SK-N-SH (cell line): ENCODE results near the gene CPNE4. TPM values are rescaled to one million over a fixed set of nuclear protein-coding genes. Genes with fewer than 3 reads are reported as not detected.

ENCODE experiments used
- CTCF ChIA-PET: fragments of 300-600, 350-600 bp; formaldehyde crosslinking; extraction: SDS; loops from one replicate; lab custom pipeline; 2021; lab: Yijun Ruan, JAX
- POLR2A ChIA-PET: fragments of 350-600 bp; sonication (Branson Sonifier 250); formaldehyde crosslinking; extraction: SDS; loops from one replicate; lab custom pipeline; 2020; ENCODE audit warnings: antibody characterized with exemption, inconsistent platforms; lab: Yijun Ruan, JAX
- DNase-seq: peaks from one replicate; pipeline ENCODE4 v3.0.0; 2012
- H2AFZ ChIP-seq: fragments of 200-600 bp; sonication (generic); 2 replicates; pipeline ENCODE4 v1.8.1; 2016; ENCODE audit warnings: antibody characterized with exemption, mild to moderate bottlenecking, low read depth
- H3F3A ChIP-seq: fragments of 200-600 bp; sonication (generic); replicated peaks from 2 replicates; pipeline ENCODE3; 2016; ENCODE audit warnings: antibody characterized with exemption, mild to moderate bottlenecking; ENCODE audit not compliant: insufficient read depth
- H3K27ac ChIP-seq, 2 experiments: fragments of 200-500 bp in 1 of 2; fragments of 200-600 bp in 1 of 2; sonication (Bioruptor generic) in 1 of 2; sonication (generic), shearing (Covaris generic) in 1 of 2; 2 replicates each; pipeline versions ENCODE4 v1.5.1 to v1.6.1; 2014 to 2016; ENCODE audit warnings: low read depth in 2 of 2, inconsistent platforms in 1 of 2, low read length in 1 of 2, mild to moderate bottlenecking in 1 of 2, mixed read lengths in 1 of 2
- H3K27me3 ChIP-seq: fragments of 200-600 bp; sonication (generic), shearing (Covaris generic); 2 replicates; pipeline ENCODE4 v1.6.1; 2016; ENCODE audit warnings: mixed run types; ENCODE audit not compliant: insufficient read depth
- H3K36me3 ChIP-seq, 2 experiments: fragments of 200-500 bp in 1 of 2; fragments of 200-600 bp in 1 of 2; sonication (Bioruptor generic) in 1 of 2; sonication (generic) in 1 of 2; replicated peaks in 1 of 2; 2 replicates each; pipeline versions ENCODE3 to v1.5.1; 2014 to 2016; ENCODE audit warnings: low read length in 1 of 2, mild to moderate bottlenecking in 1 of 2; ENCODE audit not compliant: insufficient read depth in 2 of 2, control insufficient read depth in 1 of 2
- H3K4me1 ChIP-seq, 2 experiments: fragments of 200-500 bp in 1 of 2; fragments of 200-600 bp in 1 of 2; sonication (Bioruptor generic) in 1 of 2; sonication (generic), shearing (Covaris generic) in 1 of 2; 2 replicates each; pipeline versions ENCODE4 v1.5.1 to v1.6.1; 2014 to 2016; ENCODE audit warnings: low read depth in 1 of 2, low read length in 1 of 2, mixed run types in 1 of 2; ENCODE audit not compliant: insufficient read depth in 2 of 2, control insufficient read depth in 1 of 2
- H3K4me2 ChIP-seq: fragments of 200-600 bp; sonication (generic), shearing (Covaris generic); 2 replicates; pipeline ENCODE4 v1.6.1; 2017; ENCODE audit warnings: mixed run types
- H3K4me3 ChIP-seq, 2 experiments: fragments of 200-500 bp in 1 of 2; fragments of 200-600 bp in 1 of 2; sonication (Bioruptor generic) in 1 of 2; sonication (generic), shearing (Covaris generic) in 1 of 2; 2 replicates each; pipeline versions ENCODE4 v1.5.1 to v1.8.1; 2014 to 2016; ENCODE audit warnings: low read depth in 2 of 2, inconsistent platforms in 1 of 2, low read length in 1 of 2, mild to moderate bottlenecking in 1 of 2, mixed read lengths in 1 of 2, moderate library complexity in 1 of 2
- H3K79me2 ChIP-seq: fragments of 200-600 bp; sonication (generic); 2 replicates; pipeline ENCODE4 v1.8.1; 2017; ENCODE audit warnings: mild to moderate bottlenecking; ENCODE audit not compliant: insufficient read depth
- H3K9ac ChIP-seq: fragments of 200-600 bp; sonication (generic); 2 replicates; pipeline ENCODE4 v1.6.1; 2017; ENCODE audit warnings: mixed run types
- H3K9me2 ChIP-seq: fragments of 200-600 bp; sonication (generic); 2 replicates; pipeline ENCODE4 v1.6.1; 2017; ENCODE audit warnings: mixed run types
- H3K9me3 ChIP-seq: fragments of 200-600 bp; sonication (generic); 2 replicates; pipeline ENCODE4 v1.6.1; 2017; ENCODE audit warnings: mixed run types, mild to moderate bottlenecking, moderate library complexity
- H4K20me1 ChIP-seq: fragments of 200-600 bp; sonication (generic); 2 replicates; pipeline ENCODE4 v1.6.1; 2017; ENCODE audit warnings: mild to moderate bottlenecking, mixed run types; ENCODE audit not compliant: insufficient read depth
- CTCF ChIP-seq: fragments of 200-600 bp; sonication (generic); IDR thresholded peaks from 2 replicates; pipeline ENCODE4 v1.6.1; 2017; ENCODE audit warnings: antibody characterized with exemption, mild to moderate bottlenecking, moderate library complexity
- ELF1 ChIP-seq: IDR thresholded peaks from 2 replicates; pipeline ENCODE4 v1.4.0; 2012
- EP300 ChIP-seq, 2 experiments: IDR thresholded peaks; 2 replicates each; pipeline versions ENCODE4 v1.4.0 to v1.6.1; 2012; ENCODE audit warnings: borderline replicate concordance in 1 of 2, low read depth in 1 of 2, low read length in 1 of 2
- FOSL2 ChIP-seq: IDR thresholded peaks from 2 replicates; pipeline ENCODE4 v1.4.0; 2012; ENCODE audit warnings: low read depth, mild to moderate bottlenecking, moderate library complexity, borderline replicate concordance
- FOXM1 ChIP-seq: IDR thresholded peaks from 2 replicates; pipeline ENCODE4 v1.4.0; 2012; ENCODE audit warnings: low read depth, mild to moderate bottlenecking
- JUND ChIP-seq: IDR thresholded peaks from 2 replicates; pipeline ENCODE4 v1.4.0; 2012
- MEF2A ChIP-seq: IDR thresholded peaks from 2 replicates; pipeline ENCODE4 v1.4.0; 2012; ENCODE audit warnings: low read depth, borderline replicate concordance
- NRF1 ChIP-seq: IDR thresholded peaks from 2 replicates; pipeline ENCODE4 v1.6.1; 2012; ENCODE audit warnings: low read depth, mild to moderate bottlenecking, low read length
- RAD21 ChIP-seq: IDR thresholded peaks from 2 replicates; pipeline ENCODE4 v1.6.1; 2012; ENCODE audit warnings: mild to moderate bottlenecking, low read length
- RCOR1 ChIP-seq: fragments of 150-350 bp; IDR thresholded peaks from 2 replicates; pipeline ENCODE4 v1.6.1; 2017; ENCODE audit warnings: antibody characterized with exemption, low read length
- RFX5 ChIP-seq: IDR thresholded peaks from 2 replicates; pipeline ENCODE4 v1.6.1; 2012; ENCODE audit warnings: mild to moderate bottlenecking, improper control_type of control experiment, low read length
- RXRA ChIP-seq: IDR thresholded peaks from 2 replicates; pipeline ENCODE4 v1.4.0; 2012; ENCODE audit warnings: low read depth, mild to moderate bottlenecking, borderline replicate concordance
- SIN3A ChIP-seq: IDR thresholded peaks from 2 replicates; pipeline ENCODE4 v1.6.1; 2012; ENCODE audit warnings: low read depth, mild to moderate bottlenecking, low read length, moderate library complexity, borderline replicate concordance
- TAF1 ChIP-seq: IDR thresholded peaks from 2 replicates; pipeline ENCODE4 v1.6.1; 2012; ENCODE audit warnings: low read depth, mild to moderate bottlenecking, low read length, moderate library complexity, borderline replicate concordance
- TEAD4 ChIP-seq: IDR thresholded peaks from 2 replicates; pipeline ENCODE4 v1.4.0; 2012; ENCODE audit warnings: mild to moderate bottlenecking, borderline replicate concordance; ENCODE audit not compliant: insufficient read depth
- USF1 ChIP-seq: IDR thresholded peaks from 2 replicates; pipeline ENCODE4 v1.4.0; 2012; ENCODE audit warnings: low read depth, borderline replicate concordance
- USF2 ChIP-seq: fragments of 150-350 bp; IDR thresholded peaks from 2 replicates; pipeline ENCODE4 v1.6.1; 2017; ENCODE audit warnings: antibody characterized with exemption, low read length, low read depth, borderline replicate concordance
- YY1 ChIP-seq: IDR thresholded peaks from 2 replicates; pipeline ENCODE4 v1.4.0; 2012; ENCODE audit warnings: low read depth, mild to moderate bottlenecking
- polyA plus RNA-seq, 3 experiments: library from polyadenylated mRNA; depleted of rRNA; stranded (reverse); fragments of >200 nt; gene quantifications; 2 replicates each; pipeline ENCODE4 v1.2.3, GENCODE V29; 2012

CPNE4 gene
- polyA plus RNA-seq, 1 of the 3 experiments (the other 2 are of a cell fraction), result not detected

- ChIA-PET POLR2A (no interaction called here), CTCF (no interaction called here)
- Histone ChIP-seq H3K9me3 (no peaks in the 10 kb centered on the region), H3K9ac (no peak overlapping the region), H3K36me3 (no peaks in the 10 kb centered on the region), H3K4me1 (no peaks in the 10 kb centered on the region), H4K20me1 (no peaks in the 10 kb centered on the region), H3K4me3 (no peak overlapping the region), H2AFZ (no peak overlapping the region), H3K27me3 (no peaks in the 10 kb centered on the region), H3K4me2 (no peak overlapping the region), H3K79me2 (no peaks in the 10 kb centered on the region), H3K9me2 (no peaks in the 10 kb centered on the region), H3F3A (no peaks in the 10 kb centered on the region), H3K27ac (no peak overlapping the region)
- no peak for TF ChIP-seq RFX5
- TF ChIP-seq NRF1, result no peak
- no peak for TF ChIP-seq TAF1
- TF ChIP-seq RXRA, result no peak
- TF ChIP-seq RCOR1, result no peak
- no peak for TF ChIP-seq YY1
- no peak for TF ChIP-seq FOXM1
- TF ChIP-seq USF2, result no peak
- no peak for TF ChIP-seq ELF1
- TF ChIP-seq SIN3A, result no peak
- TF ChIP-seq JUND, result no peak
- TF ChIP-seq EP300 (IDR thresholded peaks at IDR 0.05; ENCODE audit: borderline replicate concordance in 1 of 2, low read depth in 1 of 2, low read length in 1 of 2), result no peak
- no peak for TF ChIP-seq RAD21
- TF ChIP-seq MEF2A, result no peak
- no peak for TF ChIP-seq CTCF
- no peak for TF ChIP-seq USF1
- no peak for TF ChIP-seq TEAD4
- no peak for TF ChIP-seq FOSL2
- no peak for DNase-seq
These were observed 432.6 kb downstream of the CPNE4 start for GRCh38 chr3:131602011-131602779.
